GM18520 (cell line): Measurements from ENCODE around the gene KCTD15.

Source experiments
- ATAC-seq: cut with Tn5 transposase; IDR thresholded peaks from one replicate; pipeline ENCODE4 v1.9.1; 2021; ENCODE audit not compliant: unreplicated experiment

Gene KCTD15

GRCh38 chr19:33796164-33796875 is at the start of gene KCTD15:
Gene KCTD15 (plus strand): TSS chr19:33796870. CDS start chr19:33800455, 3,585 bp downstream.
- ATAC-seq, result no peak

DNA sequence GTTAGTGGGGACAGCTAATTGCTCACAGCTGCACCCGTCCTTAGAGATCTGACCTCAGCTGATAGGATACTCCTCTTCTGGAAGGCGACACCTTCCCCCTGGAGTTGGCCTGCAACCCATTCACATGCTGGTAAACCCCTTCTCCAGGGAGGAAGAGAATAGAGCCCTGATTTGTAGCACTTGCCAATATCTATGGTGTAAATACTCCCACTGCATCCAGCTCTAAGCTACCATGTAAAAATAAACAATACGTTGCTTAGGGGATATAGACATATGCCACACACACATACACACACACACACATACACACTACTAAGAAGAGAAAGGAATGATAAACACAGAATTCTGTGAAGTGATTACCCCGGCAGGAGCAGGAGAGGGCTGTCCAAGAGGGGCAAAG is 49.4 kb upstream of the KCTD15 start:
- no peak for ATAC-seq

DNA sequence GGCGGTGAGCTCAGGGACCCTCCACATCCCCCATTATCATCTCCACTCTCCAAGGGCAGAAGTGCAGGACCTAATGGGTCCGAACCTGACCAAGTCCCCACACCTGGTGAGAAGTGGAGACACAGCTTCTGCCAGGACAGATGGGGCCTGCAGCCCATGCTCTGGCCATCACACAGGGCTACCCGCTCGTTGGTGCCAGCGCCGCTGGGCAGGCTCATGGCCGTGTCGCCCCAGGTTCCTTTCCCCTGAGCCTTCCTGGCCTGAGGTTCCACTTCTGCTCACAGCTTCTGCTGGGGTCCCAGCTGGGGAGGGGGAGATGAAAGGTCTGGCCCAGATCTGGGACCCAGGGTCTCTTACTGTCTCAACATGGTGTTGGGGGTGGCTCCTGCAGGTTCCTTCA is 48.4 kb upstream of the KCTD15 start:
- no peak for ATAC-seq

GRCh38 chr19:33749016-33749415 is 47.7 kb upstream of the KCTD15 start:
- ATAC-seq, result no peak

DNA sequence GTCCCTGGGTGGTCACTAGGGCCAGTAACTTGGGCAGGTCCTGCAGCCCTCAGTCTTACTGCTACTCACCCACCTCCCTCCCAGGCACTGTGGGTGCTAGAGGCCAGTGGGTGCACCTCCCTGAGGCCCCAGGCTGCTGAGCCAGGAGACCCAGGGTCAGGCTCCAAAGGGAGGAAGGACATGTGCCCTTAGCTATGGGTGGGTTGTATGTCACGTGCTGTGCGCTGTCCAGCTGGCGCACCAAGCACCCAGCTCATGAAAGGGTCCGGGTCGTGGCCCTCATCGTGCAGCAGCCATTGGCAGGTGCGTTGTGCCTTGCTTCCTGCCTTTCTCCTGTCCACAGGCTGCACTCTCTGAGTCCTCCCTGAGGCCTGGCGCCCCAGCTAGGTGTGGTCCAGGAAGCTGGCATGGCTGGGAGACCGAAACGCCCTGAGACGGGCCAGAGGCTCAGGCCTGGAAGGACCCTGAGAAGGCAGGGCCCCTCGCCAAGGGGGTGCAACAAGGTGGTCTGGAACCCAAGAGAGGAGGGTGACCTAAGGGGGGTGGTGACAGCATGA is 47.0 kb upstream of the KCTD15 start:
- no peak for ATAC-seq

- no peak for ATAC-seq
Observed at GRCh38 chr19:33750587-33751435, 45.9 kb upstream of the KCTD15 start.

- no peak for ATAC-seq
Observed at GRCh38 chr19:33751436-33751770, 45.3 kb upstream of the KCTD15 start.

- ATAC-seq, result no peak
Observed at GRCh38 chr19:33752018-33752800, 44.5 kb upstream of the KCTD15 start.

GRCh38 chr19:33752945-33753344 is 43.7 kb upstream of the KCTD15 start:
- ATAC-seq, result no peak

- ATAC-seq, result no peak
Observed at GRCh38 chr19:33754361-33754760, 42.3 kb upstream of the KCTD15 start.

- ATAC-seq, result no peak
Observed at GRCh38 chr19:33755099-33756035, 41.3 kb upstream of the KCTD15 start.

- ATAC-seq, result no peak
Observed at GRCh38 chr19:33756177-33756576, 40.5 kb upstream of the KCTD15 start.

- no peak for ATAC-seq
Observed at GRCh38 chr19:33758541-33759013, 38.1 kb upstream of the KCTD15 start.

GRCh38 chr19:33759356-33759755 is 37.3 kb upstream of the KCTD15 start:
- ATAC-seq, result no peak

DNA sequence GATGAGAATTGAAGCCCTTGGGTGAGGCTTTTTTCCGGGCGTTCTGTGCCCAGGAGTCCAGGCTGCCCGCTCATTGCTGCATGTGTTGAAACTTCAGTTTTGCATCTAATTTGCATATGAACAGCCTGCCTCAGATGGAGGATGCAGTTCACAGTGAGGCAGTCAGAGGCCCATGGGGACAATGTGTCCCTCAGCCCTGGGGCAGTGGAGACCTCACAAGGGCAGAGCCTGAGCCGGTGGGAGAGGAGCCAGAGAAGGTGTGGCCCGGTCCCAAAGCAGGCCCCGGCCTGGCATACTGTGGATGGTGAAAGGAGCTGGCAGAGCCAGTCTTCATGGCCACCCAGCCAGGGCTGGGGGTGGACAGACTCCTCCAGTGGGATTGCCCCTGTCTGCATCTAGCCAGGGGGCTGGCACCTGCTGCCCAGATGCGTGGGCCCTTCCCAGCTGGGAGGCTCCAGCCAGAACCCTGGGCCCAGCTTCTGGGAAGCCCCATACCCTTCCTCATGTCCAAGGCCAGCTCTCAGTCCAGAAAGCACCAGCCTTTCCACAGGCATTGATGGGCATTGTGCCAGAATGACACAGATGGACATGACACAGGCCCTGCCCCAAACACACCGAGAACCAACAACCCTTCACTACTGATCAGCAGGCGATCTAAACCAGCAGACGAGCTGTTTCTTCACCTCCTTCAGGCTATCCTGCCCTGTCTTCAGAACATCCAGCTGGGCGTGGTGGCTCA is 32.9 kb upstream of the KCTD15 start:
- ATAC-seq, result no peak

- no peak for ATAC-seq
Observed at GRCh38 chr19:33766623-33767022, 30.0 kb upstream of the KCTD15 start.

GRCh38 chr19:33767898-33768413 is 28.7 kb upstream of the KCTD15 start:
- no peak for ATAC-seq

DNA sequence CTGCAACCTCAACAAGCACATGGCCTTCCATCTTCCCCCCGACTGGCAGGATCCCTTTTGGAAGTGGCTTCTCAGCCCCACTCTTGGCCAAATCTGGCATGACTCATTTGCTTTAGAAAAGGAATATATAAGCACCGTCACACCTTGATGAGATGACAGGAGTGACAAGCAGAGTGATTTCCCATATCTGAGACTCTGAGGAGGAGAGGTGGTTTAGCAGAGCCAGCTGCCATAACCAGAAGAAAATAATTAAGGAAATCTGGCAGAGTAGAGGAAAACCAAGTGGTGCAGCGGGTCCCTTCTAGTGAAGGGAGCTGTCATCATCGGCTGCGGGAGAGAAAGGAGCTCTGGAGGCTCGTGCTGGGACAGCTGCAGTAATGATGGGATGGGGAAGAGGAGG is 27.5 kb upstream of the KCTD15 start:
- no peak for ATAC-seq

DNA sequence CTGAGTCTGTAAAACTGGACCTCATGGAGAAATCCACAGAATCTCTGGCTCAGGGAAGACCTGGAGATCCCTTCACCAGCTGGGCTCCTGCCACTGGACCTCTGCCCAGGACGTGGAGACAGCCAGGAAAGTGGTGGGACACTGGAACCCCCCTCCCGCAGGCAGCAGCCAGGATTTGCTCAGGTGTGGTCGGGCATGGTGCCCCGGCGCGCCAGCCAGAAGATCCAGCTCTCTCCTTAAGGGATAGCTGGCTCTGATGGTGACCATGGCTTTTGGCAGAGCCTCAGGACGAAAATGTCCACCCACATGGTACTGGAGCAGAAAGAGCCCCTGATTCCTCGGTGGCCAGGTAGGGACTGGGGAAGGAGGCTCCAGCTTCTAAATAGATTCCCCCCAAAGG is 26.6 kb upstream of the KCTD15 start:
- ATAC-seq, result no peak
